G401.6 (cell line): ENCODE measurements around the gene ARSJ.
A peak's percentile ranks its signal among the peaks of the same experiment; 100 is the strongest.
"Not testable (repeated sequence)": the region's sequence is repeated elsewhere in the genome, so short reads cannot be mapped to it uniquely, and the experiment has no call there.

ENCODE experiments used
- FAIRE-seq: peaks from 2 replicates; lab custom pipeline; 2012; peaks lifted over from hg19 to GRCh38; lab: Jason Lieb, UNC

The ARSJ gene

GRCh38 chr4:113979148-113979904 is at the start of gene ARSJ:
Gene ARSJ, minus strand, starts transcription at chr4:113979647. Its CDS starts 813 bp downstream, at chr4:113978834.
- no peak for FAIRE-seq

- FAIRE-seq = no peak
These were observed 48.6 kb upstream of the ARSJ start for GRCh38 chr4:114028071-114028470.

GRCh38 chr4:114027596-114027995 is 48.1 kb upstream of the ARSJ start:
- FAIRE-seq = no peak

- no peak for FAIRE-seq
These were observed 47.0 kb upstream of the ARSJ start for GRCh38 chr4:114026447-114026846.

GRCh38 chr4:114025176-114025777 is 45.8 kb upstream of the ARSJ start:
- no peak for FAIRE-seq

GRCh38 chr4:114021451-114021850 is 42.0 kb upstream of the ARSJ start:
- FAIRE-seq = no peak

- no peak for FAIRE-seq
These were observed 40.5 kb upstream of the ARSJ start for GRCh38 chr4:114019969-114020358.

GRCh38 chr4:114019276-114019968 is 40.0 kb upstream of the ARSJ start:
- FAIRE-seq = no peak

GRCh38 chr4:114017120-114017917 is 37.9 kb upstream of the ARSJ start:
- FAIRE-seq = no peak

GRCh38 chr4:114015444-114015899 is 36.0 kb upstream of the ARSJ start:
- no peak for FAIRE-seq

GRCh38 chr4:114013201-114013600 is 33.8 kb upstream of the ARSJ start:
- not testable (repeated sequence) for FAIRE-seq

GRCh38 chr4:114012749-114013148 is 33.3 kb upstream of the ARSJ start:
- FAIRE-seq = no peak

- FAIRE-seq = no peak
These were observed 26.4 kb upstream of the ARSJ start for GRCh38 chr4:114005569-114006442.

- FAIRE-seq = not testable (repeated sequence)
These were observed 25.2 kb upstream of the ARSJ start for GRCh38 chr4:114004483-114005226.

- FAIRE-seq = peak; percentile 62
These were observed 19.1 kb upstream of the ARSJ start for GRCh38 chr4:113998531-113998930.

GRCh38 chr4:113998079-113998478 is 18.6 kb upstream of the ARSJ start:
- no peak for FAIRE-seq

- FAIRE-seq = no peak
These were observed 17.8 kb upstream of the ARSJ start for GRCh38 chr4:113997206-113997605.

- no peak for FAIRE-seq
These were observed 17.2 kb upstream of the ARSJ start for GRCh38 chr4:113996599-113997177.

- no peak for FAIRE-seq
These were observed 14.4 kb upstream of the ARSJ start for GRCh38 chr4:113993887-113994286.

GRCh38 chr4:113990886-113991285 is 11.4 kb upstream of the ARSJ start:
- no peak for FAIRE-seq
